HepG2 (cell line): Measurements from ENCODE around the gene PLD3.

ENCODE experiments used
- CHD4 ChIP-seq: fragments of 200-600 bp; sonication (generic); IDR thresholded peaks from 2 replicates; pipeline ENCODE4 v1.7.0; 2017; ENCODE audit warnings: mild to moderate bottlenecking, low read length, borderline replicate concordance
- NR2C2 ChIP-seq: sonication (generic); formaldehyde crosslinking; IDR thresholded peaks from 2 replicates; pipeline ENCODE4 v1.4.0; 2020; ENCODE audit warnings: missing genetic modification reagents, mild to moderate bottlenecking, moderate library complexity, borderline replicate concordance
- RAD21 ChIP-seq: fragments of 450-650 bp; formaldehyde crosslinking; IDR thresholded peaks from 2 replicates; pipeline ENCODE4 v1.5.0; 2020; ENCODE audit warnings: mild to moderate bottlenecking
- SMC3 ChIP-seq: IDR thresholded peaks from 2 replicates; pipeline ENCODE4 v1.6.1; 2011; ENCODE audit warnings: low read length, improper control_type of control experiment
- TAF15 ChIP-seq: fragments of 200-400 bp; formaldehyde crosslinking; IDR thresholded peaks from one replicate; pipeline ENCODE4 v1.6.1; 2018; ENCODE audit warnings: mild to moderate bottlenecking, low read depth, low read length; ENCODE audit not compliant: poor library complexity, severe bottlenecking
- ZKSCAN8 ChIP-seq: IDR thresholded peaks from 2 replicates; pipeline ENCODE4 v1.6.1; 2016; ENCODE audit warnings: borderline replicate concordance, missing genetic modification reagents, missing compliant biosample characterization
- TF ChIP-seq, protein P1 (sequence below): sonication (generic); formaldehyde crosslinking; IDR thresholded peaks from 2 replicates; pipeline ENCODE4 v1.5.1; 2020; ENCODE audit warnings: missing genetic modification reagents, mild to moderate bottlenecking, borderline replicate concordance
- TF ChIP-seq, protein P2 (sequence below): IDR thresholded peaks from 2 replicates; pipeline ENCODE4 v1.6.1; 2016; ENCODE audit warnings: low read depth, control low read depth
- TF ChIP-seq, protein P3 (sequence below): sonication (generic); formaldehyde crosslinking; IDR thresholded peaks from 2 replicates; pipeline ENCODE4 v1.8.1; 2023; ENCODE audit warnings: mild to moderate bottlenecking, missing genetic modification reagents
- TF ChIP-seq, protein P4 (sequence below): IDR thresholded peaks from 2 replicates; pipeline ENCODE4 v1.6.1; 2016; ENCODE audit warnings: missing compliant biosample characterization, missing genetic modification reagents, borderline replicate concordance

DNA sequence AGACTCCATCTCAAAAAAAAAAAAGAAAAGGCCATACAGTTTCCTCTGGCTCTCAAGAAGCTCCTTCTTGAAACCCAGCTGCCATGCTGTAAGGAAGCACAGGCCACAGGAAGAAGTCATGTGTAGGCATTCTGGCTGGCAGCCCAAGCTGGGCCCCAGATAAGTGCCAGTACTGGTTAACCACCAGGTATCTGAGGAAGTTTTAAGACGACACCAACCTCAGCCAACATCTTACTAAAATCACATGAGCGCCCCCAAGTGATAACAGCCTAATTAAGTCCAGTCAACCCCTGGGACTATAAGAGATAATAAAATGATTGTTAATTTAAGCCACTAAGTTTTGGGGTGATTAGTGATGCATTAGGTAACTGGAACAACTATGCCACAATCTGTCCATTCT, 36.0 kb upstream of the PLD3 start:
- TF ChIP-seq, protein P1, sequence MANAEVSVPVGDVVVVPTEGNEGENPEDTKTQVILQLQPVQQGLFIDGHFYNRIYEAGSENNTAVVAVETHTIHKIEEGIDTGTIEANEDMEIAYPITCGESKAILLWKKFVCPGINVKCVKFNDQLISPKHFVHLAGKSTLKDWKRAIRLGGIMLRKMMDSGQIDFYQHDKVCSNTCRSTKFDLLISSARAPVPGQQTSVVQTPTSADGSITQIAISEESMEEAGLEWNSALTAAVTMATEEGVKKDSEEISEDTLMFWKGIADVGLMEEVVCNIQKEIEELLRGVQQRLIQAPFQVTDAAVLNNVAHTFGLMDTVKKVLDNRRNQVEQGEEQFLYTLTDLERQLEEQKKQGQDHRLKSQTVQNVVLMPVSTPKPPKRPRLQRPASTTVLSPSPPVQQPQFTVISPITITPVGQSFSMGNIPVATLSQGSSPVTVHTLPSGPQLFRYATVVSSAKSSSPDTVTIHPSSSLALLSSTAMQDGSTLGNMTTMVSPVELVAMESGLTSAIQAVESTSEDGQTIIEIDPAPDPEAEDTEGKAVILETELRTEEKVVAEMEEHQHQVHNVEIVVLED (CRISPR knock-in tag) = no peak
- TF ChIP-seq SMC3 = no peak
- TF ChIP-seq, protein P2, sequence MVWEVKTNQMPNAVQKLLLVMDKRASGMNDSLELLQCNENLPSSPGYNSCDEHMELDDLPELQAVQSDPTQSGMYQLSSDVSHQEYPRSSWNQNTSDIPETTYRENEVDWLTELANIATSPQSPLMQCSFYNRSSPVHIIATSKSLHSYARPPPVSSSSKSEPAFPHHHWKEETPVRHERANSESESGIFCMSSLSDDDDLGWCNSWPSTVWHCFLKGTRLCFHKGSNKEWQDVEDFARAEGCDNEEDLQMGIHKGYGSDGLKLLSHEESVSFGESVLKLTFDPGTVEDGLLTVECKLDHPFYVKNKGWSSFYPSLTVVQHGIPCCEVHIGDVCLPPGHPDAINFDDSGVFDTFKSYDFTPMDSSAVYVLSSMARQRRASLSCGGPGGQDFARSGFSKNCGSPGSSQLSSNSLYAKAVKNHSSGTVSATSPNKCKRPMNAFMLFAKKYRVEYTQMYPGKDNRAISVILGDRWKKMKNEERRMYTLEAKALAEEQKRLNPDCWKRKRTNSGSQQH (CRISPR knock-in tag) = no peak
- TF ChIP-seq ZKSCAN8 (CRISPR knock-in tag) = no peak
- no peak for TF ChIP-seq CHD4
- TF ChIP-seq, protein P3, sequence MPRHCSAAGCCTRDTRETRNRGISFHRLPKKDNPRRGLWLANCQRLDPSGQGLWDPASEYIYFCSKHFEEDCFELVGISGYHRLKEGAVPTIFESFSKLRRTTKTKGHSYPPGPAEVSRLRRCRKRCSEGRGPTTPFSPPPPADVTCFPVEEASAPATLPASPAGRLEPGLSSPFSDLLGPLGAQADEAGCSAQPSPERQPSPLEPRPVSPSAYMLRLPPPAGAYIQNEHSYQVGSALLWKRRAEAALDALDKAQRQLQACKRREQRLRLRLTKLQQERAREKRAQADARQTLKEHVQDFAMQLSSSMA = no peak
- no peak for TF ChIP-seq NR2C2
- TF ChIP-seq, protein P4, sequence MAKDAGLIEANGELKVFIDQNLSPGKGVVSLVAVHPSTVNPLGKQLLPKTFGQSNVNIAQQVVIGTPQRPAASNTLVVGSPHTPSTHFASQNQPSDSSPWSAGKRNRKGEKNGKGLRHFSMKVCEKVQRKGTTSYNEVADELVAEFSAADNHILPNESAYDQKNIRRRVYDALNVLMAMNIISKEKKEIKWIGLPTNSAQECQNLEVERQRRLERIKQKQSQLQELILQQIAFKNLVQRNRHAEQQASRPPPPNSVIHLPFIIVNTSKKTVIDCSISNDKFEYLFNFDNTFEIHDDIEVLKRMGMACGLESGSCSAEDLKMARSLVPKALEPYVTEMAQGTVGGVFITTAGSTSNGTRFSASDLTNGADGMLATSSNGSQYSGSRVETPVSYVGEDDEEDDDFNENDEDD (CRISPR knock-in tag) = no peak
- no peak for TF ChIP-seq TAF15
- no peak for TF ChIP-seq RAD21 (CRISPR knock-in tag)
